Mucosa of rectum (tissue), 2 donors: ENCODE measurements around the gene NUP160.

ENCODE experiments used
- H3K27ac ChIP-seq, 2 donors: one replicate each; pipeline ENCODE4 v1.7.0; 2013; ENCODE audit warnings: inconsistent platforms in 2 of 2, low read depth in 2 of 2, low read length in 2 of 2
- H3K27me3 ChIP-seq, 2 donors: one replicate each; pipeline ENCODE4 v1.7.0; 2013; ENCODE audit warnings: low read length in 2 of 2; ENCODE audit not compliant: control insufficient read depth in 2 of 2, insufficient read depth in 2 of 2
- H3K36me3 ChIP-seq, 2 donors: one replicate each; pipeline ENCODE4 v1.7.0; 2013; ENCODE audit warnings: low read length in 2 of 2; ENCODE audit not compliant: control insufficient read depth in 2 of 2, insufficient read depth in 2 of 2
- H3K4me1 ChIP-seq, 2 donors: one replicate each; pipeline ENCODE4 v1.7.0; 2013; ENCODE audit warnings: low read length in 2 of 2, mild to moderate bottlenecking in 1 of 2; ENCODE audit not compliant: control insufficient read depth in 2 of 2, insufficient read depth in 2 of 2
- H3K4me3 ChIP-seq, 2 donors: one replicate each; pipeline ENCODE4 v1.7.0; 2013; ENCODE audit warnings: low read length in 2 of 2
- H3K9ac ChIP-seq, 2 donors: one replicate each; pipeline ENCODE4 v1.7.0; 2013; ENCODE audit warnings: low read length in 2 of 2, low read depth in 1 of 2, mild to moderate bottlenecking in 1 of 2
- H3K9me3 ChIP-seq, 2 donors: one replicate each; pipeline ENCODE4 v1.7.0; 2013; ENCODE audit warnings: low read length in 2 of 2; ENCODE audit not compliant: control insufficient read depth in 2 of 2
- donor health status: healthy.
- donor health status: Normal muscosa, but diverticular disease.

The NUP160 gene

DNA sequence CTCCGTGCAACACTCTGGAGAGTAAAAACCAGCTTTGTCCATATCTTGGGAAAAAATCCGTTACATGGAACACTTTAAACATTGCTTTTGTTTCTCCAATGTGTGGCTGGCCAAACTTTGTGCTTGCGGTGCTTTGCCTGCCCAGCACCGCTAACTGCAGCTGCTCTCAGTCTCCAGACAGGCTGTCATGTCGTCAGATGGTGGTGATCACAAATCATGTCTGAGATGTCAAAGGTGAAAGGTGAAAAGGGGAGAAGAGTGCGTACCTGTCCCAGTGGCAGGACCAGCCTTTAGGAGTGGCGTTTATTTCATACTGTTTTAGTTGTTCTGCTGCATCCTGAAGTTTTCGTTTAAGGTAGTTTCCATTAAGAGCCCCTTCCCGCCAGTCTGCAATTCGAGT is 115.9 kb downstream of the NUP160 start:
- Histone ChIP-seq H3K9me3 (no peaks in the 10 kb centered on the region), H3K36me3 (peaks cover 74 to 77% of the 10 kb centered on the region in 2 donors), H3K27me3 (no peaks in the 10 kb centered on the region), H3K27ac (no peak overlapping the region), H3K4me1 (no peaks in the 10 kb centered on the region), H3K4me3 (no peak overlapping the region), H3K9ac (no peak overlapping the region)

DNA sequence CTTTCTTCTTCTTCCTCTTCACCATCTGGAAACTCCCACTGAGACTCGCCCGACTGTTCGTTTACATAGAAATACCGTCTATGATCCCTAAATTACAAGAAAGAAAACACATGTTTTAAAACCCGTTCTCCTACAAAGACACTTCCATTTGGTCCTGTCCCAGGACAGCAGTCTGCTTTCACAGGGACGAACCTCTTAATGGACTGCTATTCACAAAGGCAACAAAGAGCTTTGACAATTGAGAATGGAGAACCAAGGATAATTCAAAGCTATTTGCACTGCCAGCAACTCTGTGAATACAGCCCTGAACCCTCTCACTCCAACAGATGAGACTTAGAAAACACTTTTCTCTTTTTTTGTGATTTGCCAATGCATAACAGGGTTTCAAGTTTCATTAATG is 116.7 kb downstream of the NUP160 start:
- H3K9ac ChIP-seq = no peak overlapping the region
- no peak overlapping the region for H3K27ac ChIP-seq
- H3K36me3 ChIP-seq = peaks cover 70 to 76% of the 10 kb centered on the region in 2 donors
- no peaks in the 10 kb centered on the region for H3K4me1 ChIP-seq
- no peaks in the 10 kb centered on the region for H3K27me3 ChIP-seq
- H3K9me3 ChIP-seq = no peaks in the 10 kb centered on the region
- no peak overlapping the region for H3K4me3 ChIP-seq
